Medulla oblongata (tissue), 1 donor: ENCODE results near the gene RASA3.
"Not testable (repeated sequence)": the region's sequence is repeated elsewhere in the genome, so short reads cannot be mapped to it uniquely, and the experiment has no call there.

Experiments
- DNase-seq: peaks from one replicate; pipeline ENCODE4 v3.0.0-alpha.2; 2015; ENCODE audit errors: extremely low spot score

RASA3 gene

DNA sequence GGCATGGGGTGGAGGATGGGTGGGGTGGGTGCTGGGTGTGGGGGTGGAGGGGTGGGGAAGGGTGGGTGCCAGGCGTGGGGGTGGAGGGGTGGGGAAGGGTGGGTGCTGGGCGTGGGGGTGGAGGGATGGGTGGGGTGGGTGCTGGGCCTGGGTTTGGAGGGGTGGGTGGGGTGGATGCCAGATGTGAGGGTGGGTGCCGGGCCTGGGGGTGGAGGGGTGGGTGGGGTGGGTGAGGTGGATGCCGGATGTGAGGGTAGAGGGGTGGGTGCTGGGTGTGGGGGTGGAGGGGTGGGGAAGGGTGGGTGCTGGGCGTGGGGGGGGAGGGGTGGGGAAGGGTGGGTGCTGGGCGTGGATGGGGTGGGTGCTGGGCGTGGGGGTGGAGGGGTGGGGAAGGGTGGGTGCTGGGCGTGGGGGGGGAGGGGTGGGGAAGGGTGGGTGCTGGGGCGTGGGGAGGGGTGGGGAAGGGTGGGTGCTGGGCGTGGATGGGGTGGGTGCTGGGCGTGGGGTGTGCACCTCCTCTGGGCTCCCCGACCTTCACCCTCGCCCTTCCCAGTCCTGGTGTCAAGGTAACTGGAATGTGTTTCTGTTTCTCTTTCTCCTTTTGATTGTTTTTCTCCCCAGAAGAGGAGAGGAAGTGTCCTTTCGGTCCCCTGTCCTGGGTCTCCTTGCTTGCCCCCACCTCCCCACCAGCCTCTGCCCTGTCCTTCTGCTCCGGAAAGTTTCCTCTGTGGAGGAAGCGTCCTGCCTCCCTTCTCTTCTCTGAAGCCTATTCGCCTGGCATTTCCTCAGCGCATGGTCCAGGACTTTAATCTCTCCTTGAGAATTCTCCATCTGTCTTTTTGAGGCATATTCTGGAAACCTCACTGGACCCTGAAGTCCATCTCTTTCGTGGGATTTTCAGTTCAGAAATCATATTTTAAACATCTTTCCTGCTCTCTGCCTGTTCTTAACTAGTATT is 23.8 kb upstream of the RASA3 start:
- DNase-seq = no peak

DNA sequence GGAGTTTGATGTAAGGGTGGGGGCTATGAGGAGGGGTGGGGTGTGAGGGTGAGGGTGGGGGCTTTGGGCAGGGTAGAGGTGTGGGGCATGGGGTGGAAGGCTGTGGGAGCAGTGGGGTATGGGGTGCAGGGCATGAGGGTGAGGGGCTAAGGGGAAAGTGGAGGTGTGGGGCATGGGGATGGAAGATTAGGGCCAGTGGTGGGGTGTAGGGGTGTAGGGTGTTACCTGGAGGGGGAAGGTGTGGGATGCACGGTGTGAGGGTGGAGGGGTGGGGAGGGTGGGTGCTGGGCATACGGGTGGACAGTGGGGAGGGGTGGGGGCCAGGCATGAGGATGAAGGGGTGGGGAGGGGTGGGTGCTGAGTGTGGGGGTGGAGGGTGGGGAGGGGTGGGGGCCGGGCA is 22.9 kb upstream of the RASA3 start:
- no peak for DNase-seq

DNA sequence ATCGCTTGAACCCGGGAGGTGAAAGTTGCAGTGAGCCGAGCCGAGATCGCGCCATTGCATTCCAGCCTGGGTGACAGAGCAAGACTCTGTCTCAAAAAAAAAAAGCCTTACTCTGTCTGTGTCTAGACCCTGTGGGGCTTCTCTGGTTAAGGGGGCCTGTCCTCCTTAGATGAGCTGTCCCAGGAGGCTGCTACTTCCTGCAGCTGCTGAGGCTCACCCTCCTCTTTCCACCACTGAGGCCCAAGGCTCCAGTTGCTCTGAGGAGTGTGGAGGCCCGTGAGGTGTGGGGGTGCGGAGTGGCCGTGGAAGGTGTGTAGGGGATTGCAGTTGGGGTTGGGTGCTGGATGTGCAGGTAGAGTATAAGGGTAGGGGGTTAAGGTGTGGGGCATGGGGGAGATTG is 22.1 kb upstream of the RASA3 start:
- DNase-seq = no peak

DNA sequence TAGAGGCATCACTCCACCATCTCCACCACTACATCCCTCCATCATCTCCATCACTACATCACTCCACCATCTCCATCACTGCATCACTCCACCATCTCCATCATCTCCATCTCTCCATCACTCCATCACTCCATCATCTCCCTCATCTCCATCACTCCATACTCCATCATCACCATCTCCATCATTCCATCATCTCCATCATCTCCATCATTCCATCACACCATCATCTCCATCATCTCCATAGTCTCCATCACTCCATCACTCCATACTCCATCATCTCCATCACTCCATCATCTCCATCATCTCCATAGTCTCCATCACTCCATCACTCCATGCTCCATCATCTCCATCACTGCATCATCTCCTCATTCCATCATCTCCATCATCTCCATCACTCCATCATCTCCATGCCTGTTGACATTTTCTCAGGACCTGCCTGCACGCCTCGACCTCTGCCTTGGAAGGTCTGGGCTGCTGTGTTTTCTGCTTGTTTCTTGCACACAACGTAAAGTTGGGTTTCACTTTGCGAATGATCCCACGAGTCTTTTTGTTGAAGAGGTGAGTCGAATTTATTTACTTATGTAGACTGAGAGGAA is 21.2 kb upstream of the RASA3 start:
- no peak for DNase-seq

DNA sequence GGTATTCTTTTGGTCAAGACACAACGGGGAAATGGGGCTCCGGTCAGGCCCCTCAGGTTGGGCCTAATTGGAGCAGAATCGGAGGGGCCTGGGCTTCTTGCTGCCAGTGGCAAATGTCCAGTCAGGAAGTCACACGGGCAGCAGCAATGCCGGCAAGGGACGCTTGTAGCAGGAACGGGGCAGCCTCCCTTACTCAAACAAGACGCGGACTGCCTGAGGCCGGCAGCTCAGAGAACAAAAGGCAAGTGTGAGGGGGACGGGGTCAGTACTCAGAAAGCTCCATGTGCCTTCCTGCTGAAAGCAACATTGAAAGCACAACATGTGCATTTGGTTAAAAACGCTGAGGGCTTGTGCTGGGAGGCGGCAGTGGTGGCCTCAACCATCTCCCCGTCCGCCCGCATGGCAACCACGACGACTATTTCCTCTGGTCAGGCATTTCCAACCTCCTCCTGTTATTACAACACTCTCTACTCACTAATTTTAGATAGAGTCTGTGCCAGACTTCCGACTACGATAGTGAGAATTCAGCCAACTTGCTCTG is 20.5 kb upstream of the RASA3 start:
- DNase-seq = no peak

DNA sequence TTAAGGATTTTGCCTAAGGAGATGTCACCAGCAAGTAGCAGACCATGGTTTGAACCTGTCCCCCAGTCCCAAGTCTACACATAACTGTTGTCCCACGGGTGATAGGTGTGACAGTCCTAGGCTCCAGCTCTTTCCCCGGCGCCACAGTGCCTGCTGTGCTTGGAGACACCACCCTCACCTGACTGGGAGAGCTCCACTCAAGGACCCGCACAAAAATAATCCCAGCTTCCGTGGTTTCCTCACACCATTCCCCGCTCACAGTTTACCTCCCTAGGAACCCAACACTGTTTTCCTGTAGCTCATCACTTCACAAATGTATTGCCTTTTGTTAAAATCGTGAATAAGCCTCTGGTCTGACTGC is 19.8 kb upstream of the RASA3 start:
- DNase-seq = no peak

DNA sequence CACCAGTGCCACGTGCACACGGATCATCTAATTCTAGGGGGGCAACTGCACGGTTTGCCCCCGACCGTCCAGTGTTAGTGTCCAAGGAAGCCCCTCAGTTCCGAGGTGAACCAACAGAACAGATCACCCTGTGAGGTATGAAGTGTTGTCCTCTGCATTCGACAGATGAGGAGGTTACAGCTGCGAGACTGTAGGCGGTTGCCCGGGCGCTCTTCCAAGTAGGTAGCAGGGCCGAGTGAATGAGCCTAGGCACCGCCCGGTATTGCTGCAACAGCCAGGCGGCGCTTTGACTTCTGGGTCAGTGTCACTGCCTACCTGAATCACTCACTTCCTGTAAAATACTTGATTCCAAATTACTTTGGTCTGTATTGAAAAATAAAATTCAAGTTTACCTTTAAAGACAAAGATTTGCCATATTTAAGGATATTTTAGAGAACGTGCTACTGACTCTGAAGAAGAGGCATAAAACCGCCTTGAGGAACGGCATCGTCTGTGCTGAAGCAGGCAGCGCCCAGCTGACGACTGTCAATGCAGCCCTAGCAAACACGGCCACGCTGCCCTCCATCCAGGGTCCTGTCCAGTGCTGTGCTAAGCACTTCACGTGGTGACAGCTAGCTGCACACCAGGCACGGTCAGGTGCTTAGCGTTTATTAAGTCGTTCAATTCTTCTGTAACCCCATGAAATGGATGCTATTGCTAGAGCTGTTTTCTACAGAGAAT is 19.3 kb upstream of the RASA3 start:
- no peak for DNase-seq

DNA sequence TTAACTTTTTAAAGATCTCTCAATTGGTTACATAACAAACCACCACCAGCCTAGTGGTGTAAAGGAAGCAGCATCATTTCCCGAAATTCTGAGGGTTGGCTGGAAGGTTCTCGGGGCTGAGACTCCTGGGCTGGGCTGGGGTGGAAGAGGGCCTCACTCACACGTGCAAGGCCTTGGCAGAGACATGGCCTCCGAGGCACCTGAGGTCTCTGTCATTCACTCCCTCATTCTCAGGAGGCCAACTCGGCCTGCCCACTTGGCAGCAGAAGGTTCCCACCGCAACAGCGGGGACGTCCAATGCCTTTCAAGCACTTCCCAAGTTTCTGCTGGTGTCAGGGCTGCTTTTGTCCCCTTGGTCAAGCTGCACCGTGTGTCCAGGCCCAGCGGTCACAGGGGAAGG is 18.6 kb upstream of the RASA3 start:
- DNase-seq = peak; percentile 66

DNA sequence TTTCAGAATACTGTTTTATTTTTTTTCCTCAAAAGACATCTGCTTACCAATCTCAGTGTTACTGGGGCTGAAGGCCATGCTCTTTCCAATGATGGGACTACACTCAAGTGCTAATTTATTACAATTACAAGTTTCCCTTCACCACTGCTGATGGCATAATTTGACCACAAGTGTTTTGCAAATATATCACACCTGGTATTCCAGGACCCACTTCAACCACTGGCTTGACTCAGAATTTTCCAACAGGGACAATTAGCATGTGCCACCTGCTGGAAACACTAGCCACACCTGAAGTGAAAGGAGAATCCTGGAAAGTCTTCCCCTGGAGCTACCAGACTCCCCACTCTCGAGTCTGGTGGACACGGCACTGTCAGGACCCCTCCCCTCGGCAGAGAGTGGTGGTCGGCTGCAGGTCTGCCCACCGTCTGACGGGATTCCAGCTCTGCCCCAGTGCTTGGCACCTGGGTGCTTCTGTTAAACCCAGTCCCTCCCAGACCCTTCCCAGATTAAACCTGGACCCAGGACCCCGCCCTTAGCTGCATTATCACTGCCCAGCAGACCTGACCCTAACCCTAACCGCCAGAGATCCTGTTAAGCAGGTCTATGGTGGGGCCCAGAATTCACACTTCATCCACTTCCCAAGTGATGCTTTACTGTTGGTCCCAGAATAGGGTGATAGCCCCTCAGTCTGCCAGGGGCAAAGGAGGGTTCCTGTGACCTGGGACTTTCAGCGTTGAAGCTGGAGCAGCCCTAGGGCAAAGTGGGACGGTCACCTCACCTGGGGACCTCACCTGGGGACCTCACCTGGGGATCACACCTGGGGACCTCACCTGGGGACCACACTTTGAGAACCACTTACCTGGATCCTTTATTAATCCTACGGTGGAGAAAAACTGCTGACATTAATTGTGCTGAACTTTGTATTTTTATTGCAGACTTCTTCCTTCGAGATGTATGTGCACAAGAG is 17.6 kb upstream of the RASA3 start:
- no peak for DNase-seq

DNA sequence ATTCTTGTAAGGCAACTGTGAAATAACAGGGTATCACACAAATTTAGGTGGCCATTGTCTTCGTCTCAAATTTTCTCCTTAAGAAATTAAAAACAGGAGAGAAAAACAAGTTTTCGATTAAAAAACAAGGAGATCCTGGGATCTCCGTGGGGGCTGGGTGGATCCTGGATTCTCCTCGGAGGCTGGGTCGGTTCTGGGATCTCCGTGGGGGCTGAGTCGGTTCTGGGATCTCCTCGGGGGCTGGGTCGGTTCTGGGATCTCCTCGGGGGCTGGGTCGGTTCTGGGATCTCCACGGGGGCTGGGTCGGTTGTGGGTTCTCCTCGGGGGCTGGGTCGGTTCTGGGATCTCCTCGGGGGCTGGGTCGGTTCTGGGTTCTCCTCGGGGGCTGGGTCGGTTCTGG is 16.5 kb upstream of the RASA3 start:
- not testable (repeated sequence) for DNase-seq

DNA sequence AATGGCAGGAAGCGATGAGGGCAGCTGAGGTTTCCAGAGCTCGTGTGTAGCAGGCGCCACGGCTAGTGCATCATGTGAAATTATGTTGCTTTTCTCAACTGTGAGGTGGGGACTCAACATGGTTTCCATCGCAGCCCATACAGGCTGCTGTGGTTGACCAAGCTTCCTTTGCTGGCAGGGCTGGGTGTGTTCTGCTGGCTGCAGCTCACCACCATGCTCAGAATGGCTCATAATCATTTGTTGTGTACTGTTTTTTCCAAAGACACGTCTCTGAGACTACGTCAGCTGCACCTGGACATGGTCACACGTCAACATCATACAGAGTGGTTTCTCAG is 16.1 kb upstream of the RASA3 start:
- no peak for DNase-seq

DNA sequence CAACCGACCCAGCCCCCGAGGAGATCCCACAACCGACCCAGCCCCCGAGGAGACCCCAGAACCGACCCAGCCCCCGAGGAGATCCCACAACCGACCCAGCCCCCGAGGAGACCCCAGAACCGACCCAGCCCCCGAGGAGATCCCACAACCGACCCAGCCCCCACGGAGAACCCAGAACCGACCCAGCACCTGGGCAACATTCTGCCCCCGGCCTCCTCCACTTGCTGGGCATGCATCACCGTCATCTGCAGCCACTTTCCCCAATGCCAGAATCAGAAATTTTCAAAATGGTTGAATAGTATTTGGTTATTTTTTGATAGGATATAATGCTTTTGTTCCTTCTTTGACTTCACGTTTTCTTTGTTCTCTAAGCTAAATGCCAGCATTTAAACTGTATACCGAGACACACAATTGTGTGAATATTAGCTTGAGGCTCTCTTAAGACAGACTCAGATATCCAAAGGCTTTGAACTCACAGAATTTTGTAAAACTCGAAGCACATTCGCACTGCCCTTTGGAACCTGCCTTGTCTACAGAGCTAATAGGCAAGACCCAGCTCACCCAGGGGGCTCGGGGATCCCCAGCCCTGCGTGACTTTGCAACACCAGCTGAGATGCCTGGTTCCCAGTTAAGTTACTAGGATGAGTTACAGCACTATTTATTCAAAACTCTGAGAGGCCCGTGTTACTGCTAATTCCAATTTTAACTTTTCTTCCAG is 15.5 kb upstream of the RASA3 start:
- no peak for DNase-seq

DNA sequence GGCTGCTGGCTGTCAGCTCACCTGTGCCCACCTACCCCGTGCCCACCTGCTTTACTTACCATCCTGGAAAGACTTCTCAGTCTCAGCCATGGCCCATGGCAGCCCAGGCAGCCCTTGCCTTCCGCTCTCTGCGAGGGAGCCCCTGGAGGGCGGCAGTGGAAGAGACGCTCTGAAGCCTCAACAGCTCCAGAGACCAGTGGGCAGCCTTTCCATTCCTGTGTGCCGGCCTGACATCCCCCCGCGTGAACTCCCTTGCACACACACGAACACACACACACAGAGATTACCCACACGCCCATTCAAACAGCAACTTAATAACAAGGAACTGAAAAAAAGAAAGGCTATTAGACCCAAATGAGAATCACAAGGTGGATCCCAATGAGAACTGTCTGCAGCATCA is 14.2 kb upstream of the RASA3 start:
- no peak for DNase-seq

DNA sequence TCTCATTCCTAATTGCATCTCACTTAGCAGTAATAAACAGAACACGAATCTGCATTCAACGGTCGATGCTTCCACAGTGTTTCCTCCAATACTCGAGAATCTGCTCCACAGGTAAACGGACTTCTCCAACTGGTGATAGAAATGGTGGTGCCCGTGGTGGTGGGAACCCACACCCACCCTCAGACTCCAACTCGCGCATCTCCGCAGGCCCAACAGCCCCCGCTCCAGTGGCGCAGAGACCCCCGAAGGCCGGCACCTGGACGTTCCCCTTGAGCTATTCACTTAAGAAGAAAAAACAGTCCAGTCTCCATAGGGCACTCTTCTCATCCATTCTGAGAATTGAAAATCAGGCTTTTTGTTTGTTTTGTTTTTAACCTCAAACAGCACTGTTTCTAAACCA is 13.8 kb upstream of the RASA3 start:
- DNase-seq = no peak

DNA sequence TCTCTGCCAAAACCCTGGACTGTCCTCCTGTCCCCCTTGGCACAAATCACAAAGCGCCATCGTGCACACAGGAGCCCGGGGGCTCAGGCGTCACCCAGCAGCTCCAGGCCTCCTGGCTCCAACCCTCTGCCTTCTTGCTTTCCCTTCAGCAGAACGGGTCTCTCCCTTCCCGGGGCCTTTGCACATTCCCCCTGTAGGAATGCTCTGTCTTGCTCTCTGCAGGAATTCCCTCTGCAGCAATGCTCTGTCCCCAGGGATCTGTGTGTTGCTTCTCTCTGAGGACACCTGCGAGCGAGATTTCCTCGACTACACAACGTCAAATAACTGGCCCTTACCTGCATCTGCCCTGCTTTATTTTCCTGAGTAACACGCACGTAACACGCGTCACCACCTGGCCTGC is 13.3 kb upstream of the RASA3 start:
- no peak for DNase-seq

DNA sequence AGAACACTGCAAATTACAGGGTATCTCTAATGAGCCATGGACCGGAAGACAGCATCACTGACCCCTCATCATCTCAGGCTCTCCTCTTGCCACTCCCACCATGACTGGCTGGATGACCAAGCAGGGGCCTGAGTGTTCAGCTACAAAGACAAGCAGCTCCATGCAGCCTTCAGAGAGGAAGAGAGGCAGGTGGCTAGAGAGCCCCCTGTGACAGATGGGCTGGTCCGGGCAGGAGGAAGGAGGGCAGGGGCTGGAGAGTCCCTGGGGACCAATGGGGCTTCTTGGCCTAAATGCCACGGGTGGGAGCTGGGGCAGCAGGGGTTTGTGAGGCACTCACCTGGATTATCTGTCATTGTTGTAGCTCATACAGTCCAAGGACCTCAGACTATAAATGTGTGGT is 12.8 kb upstream of the RASA3 start:
- no peak for DNase-seq

DNA sequence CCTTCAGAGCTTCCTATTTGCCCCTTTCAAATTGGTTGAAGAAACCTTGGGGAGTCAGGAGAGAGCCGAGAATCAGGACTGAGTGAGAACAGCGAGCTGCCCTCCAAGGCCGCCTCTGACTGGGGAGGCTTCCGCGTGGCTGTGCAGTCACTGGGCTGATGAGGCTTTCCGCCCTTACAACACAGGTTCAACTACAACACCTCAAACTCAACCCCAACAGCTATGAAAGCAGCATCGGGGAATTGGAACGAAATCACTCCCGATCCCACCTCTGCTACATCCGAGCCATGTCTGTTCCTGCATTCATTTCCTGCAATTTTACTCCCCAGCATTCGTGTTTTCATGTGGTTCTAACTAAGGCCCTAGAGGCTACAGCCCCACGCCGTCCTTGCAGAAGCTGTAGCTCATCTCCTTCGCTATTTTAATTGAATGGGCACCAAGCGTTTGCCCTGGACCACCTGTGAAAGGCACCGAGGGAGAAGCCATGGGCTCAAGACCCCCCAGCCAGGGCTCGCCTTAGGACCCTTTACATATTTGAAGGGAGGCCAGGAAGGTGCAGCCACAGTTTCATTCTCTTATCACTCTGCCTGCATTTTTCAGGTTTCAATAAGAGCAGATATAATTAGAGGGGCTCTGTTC is 12.3 kb upstream of the RASA3 start:
- no peak for DNase-seq

DNA sequence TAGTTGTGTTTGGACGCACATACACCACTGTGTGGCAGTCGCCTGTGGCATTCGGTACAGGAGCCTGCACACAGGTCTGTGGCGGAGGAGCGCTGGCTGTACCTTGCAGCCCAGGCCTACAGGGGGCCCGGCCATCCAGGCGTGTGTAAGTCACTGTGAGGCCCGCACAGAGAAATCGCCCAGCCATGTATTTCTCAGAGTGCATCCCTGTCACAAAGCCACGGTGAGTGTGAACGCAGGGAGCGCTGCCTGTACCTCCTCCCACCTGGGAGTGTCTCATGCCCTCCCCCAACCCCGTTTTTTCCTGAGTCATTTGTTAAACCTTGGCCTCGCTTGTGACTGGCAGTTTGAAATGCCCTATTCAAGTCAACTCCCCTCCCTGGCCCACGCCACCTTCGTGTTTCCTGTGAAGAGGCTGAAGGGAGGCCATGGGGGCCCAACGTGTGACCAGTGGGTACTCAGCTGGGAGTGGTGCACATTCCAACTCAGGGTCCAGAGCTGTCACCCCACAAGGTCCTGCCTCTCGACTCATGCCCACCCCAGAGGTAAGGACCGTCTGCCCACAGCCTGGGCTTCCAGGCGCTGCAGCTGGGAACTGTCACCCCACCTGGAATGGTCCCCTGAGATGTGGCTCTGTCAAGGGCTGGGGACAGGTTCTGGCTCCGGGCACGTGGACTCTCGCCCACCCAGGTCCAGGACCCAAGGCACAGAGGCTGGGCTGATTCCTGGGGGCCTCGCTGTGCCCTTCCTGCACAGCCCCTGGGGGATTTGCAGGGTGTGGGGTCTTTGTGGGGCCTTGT is 11.6 kb upstream of the RASA3 start:
- no peak for DNase-seq

DNA sequence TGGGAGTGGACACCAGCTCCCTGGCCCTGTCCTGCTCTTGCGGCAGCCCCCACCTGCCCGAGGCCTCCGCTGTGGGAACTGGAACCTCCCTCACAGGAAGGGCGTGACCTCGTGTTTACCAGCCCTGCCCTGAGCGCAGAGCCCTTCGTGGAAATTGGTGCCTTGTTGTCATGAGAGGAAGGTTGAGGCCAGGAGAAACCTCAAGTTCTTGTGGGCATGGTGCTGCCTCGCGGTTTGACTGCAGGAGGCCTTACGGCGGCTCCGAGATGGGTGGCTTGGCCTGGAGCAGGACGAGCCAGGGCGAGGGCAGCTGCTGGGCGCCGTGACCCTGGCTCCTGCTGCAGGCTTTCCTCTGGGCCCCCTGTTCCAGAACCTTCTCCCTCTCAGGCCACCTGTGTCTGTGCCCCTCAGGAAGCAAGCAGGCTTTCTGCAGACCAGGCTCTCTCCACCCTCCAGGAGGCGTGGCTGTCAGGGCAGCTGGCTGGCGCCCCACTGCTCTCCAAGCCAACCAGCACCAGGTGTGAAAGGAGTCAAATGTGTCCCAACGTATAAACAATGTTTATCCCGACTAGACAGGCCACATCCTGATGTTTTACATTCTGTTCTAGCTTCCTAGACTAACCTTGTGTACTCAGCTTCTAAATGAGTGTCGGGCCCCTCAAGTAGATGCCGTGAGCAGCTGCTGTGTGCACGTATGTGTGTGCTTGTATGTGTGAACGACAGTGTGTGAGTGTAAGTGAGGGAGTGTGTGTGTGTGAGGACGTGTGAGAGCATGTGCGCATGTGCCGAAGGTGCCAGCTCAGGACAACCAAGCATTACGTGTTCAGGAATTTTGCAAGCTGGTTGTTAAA is 10.4 kb upstream of the RASA3 start:
- no peak for DNase-seq
